NCI-H748 treated with DMSO at 0.1 percent for 48 hours (cell line): ENCODE measurements around the gene MAP4K5.

Source experiments
- DNase-seq: peaks from one replicate; lab custom pipeline; 2025; lab: John Stamatoyannopoulos, UW

MAP4K5 gene

GRCh38 chr14:50399251-50400032 lies 132.9 kb downstream of the MAP4K5 start:
- DNase-seq = no peak

DNA sequence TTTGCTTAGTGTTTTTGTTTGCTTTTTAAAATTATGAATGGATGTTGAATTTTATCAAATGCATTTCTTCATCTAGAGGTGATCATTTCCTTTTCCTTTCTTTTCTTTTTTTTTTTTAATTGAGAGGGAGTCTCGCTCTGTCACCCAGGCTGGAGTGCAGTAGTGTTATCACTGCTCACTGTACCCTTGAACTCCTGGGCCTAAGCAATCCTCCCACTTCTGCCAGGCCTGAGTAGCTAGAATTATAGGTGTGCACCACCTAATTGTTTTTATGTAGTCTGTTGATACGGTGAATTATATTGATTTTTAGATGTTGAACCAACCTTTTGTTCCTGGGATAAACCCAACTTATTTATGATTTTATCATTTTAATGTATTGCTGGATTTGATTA lies 134.2 kb downstream of the MAP4K5 start:
- no peak for DNase-seq

- DNase-seq = no peak
Measured at GRCh38 chr14:50397390-50398188, 134.8 kb downstream of the MAP4K5 start.

DNA sequence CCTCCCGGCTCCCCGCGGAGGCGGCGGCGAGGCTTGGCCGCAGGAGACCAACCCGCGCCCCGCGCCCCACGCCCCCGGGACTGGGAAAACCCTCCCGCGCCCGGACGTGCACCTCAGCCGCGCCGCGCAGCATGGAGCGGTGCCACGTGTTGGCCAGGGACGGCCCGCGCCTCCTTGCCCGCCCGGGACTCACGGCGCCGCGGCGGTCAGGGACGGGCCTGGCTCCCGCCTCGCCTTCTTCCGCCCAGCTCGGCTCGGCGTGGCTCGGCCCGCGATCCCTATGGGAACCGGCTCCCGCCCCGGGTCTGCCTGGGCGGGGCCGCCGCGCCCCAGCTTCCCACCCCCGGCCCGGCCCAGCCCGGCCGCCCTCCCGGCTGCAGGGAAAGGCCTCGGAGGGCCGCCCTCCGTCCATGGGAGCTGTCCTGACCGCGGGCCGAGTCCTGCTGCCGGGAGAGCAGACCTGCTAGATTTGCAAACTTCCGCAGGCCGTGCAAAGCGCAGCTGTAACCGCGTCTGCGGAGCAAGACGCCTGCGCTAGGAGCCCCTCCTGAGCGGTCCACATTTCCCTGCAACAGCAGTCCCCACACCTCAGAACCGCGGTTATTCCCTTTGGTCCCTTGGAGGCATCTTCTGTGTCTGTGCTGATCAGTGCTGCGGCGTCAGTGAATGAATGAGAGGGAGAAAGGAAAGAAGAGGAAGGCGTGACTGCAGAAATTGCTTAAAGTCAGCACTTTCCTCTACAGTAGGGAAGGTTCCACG lies 135.6 kb downstream of the MAP4K5 start, which contains the start of gene CDKL1:
TSS of gene CDKL1 (minus strand) at position 251 of the 759 bp plus-strand sequence. CDS start 1,013 bp downstream, outside the sequence.
- DNase-seq = no peak

- no peak for DNase-seq
Measured at GRCh38 chr14:50395448-50395847, 136.9 kb downstream of the MAP4K5 start.

- no peak for DNase-seq
Measured at GRCh38 chr14:50394713-50395112, 137.7 kb downstream of the MAP4K5 start.

GRCh38 chr14:50389668-50390441 lies 142.5 kb downstream of the MAP4K5 start:
- no peak for DNase-seq

DNA sequence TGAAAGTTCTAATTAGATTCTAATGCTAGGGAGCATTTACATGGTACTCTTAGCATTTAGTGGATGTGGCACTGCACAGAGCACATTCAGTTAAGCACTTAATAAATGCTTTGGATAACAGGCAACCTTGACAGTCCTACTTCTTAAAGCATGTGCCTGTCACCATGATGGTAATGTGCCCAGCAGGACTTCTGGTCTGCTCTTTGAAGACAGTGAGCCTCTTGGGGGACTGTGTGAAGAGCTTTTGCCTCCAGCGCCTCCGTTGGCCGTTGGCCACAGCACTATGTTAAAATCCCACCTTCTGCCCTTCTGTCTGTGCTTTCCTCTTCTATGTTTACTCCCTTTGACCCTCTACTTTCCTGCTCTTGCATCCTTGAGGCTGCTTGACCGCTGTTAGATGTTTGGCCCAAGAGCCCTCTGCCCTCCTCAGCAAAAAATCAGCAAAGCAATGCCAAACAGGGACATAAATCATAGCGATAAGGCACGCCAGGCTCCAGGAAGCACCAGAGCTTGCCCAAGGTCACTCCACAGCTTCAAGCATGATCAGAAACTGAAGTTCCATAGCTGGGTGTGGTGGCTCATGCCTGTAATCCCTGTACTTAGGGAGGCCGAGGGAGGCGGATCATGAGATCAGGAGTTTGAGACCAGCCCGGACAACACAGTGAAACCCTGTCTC lies 144.0 kb downstream of the MAP4K5 start:
- DNase-seq = no peak

DNA sequence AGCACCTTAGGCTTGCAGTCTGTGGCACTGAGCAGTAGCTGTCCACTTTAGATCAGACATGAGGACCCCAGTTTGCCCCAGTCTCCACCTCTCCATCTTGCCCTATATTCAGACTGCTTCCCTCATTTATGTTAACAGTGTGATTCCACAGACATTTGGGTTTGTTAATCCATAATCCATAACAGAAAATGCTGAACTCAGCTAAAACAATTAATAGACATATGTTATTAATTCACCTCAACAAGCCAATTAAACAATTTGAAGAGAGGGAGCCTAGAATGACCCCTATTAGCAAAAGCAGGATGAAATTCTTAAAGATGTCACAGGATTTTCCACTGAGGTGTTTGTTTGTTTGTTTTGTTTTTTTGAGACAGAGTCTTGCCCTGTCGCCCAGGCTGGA lies 144.8 kb downstream of the MAP4K5 start:
- DNase-seq = no peak

DNA sequence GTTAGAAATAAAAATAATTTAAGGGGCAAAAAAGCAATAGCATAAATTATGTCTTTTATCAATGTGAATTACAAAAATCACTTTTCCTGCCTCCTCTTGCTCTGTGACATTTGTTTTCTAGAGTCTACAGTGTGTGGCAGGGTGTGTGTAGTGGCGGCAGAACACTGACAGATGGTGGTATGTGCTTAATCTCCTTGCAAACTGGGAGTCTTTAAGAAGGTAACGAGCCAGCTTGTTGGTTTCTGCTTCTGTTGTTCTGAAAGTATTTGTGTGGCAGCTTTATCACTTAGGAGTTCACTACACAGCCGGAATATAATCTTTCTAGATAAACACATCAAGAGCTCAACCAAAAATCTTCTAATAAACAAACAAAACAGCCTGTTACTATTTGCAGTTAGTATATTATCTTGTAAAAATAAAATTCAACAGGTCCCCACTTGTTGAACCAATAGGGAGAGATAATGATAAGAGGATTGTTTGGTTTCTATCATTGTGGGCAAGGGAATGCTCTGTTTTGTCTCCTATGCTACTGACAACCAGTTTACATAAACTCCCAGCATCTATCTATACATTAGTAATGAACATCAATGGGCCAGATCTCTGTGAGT lies 148.6 kb downstream of the MAP4K5 start:
- DNase-seq = no peak

GRCh38 chr14:50381823-50382287 lies 150.5 kb downstream of the MAP4K5 start:
- no peak for DNase-seq

GRCh38 chr14:50381008-50381407 lies 151.4 kb downstream of the MAP4K5 start:
- no peak for DNase-seq

DNA sequence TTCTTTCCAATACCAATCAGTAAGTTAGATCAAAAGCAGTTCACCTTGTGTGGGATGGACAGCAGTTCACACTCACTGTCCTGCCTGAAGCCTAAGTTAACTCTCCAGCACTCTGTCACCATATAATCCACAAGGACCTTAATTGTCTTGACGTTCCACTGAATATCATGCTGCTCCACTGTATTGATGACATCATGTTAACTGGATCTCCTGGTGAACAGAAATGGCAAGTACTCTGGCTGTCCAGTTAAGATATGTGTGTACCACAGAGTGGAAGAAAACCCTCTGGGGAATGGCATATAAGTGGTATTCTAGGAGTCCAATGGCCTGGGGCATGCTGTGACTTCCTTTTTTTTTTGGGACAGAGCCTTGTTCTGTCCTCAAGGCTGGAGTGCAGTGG lies 151.9 kb downstream of the MAP4K5 start:
- no peak for DNase-seq

- DNase-seq = no peak
Measured at GRCh38 chr14:50379563-50379962, 152.8 kb downstream of the MAP4K5 start.

DNA sequence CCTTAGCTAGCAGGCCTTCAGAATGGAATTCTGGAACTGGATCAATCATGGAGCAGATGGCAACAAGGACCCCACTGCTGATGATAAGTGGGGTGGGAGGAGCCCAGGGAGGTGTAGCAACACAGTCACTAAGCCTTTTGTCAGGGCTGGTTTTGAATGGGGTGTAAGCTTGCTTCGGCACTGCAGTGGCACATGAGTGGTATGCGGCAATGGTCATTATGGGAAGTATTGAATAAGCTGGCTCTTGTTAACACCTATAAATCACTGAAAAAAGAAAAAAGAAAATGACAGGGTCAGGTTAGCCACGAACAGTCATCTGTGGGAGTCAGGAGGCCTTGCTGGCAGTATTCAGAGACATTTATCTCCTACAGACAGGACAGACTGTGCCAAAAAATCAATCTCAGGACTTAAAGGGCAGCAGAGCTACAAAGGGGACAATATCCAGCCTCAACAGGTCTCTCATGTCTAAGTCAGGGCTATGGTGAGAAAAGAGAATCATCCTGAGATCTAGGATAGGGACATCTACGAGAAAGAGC lies 154.8 kb downstream of the MAP4K5 start:
- DNase-seq = no peak

- no peak for DNase-seq
Measured at GRCh38 chr14:50375760-50376159, 156.6 kb downstream of the MAP4K5 start.

DNA sequence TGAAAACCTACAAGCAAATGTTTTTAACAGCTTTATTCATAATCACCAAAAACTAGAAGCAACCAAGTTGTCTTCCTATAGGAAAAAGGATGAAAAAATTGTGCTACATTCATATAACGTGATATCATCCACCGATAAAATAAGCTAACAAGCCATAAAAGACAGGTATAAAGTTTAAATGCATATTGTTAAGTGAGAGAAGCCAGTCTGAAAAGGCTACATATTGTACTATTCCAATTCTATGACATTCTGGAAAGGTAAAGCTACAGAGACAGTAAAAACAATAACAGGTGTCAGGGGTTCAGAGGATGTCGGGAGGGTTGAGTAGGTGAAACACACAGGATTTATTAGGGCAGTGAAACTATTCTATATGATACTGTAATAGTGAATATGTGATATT lies 158.4 kb downstream of the MAP4K5 start:
- DNase-seq = no peak

DNA sequence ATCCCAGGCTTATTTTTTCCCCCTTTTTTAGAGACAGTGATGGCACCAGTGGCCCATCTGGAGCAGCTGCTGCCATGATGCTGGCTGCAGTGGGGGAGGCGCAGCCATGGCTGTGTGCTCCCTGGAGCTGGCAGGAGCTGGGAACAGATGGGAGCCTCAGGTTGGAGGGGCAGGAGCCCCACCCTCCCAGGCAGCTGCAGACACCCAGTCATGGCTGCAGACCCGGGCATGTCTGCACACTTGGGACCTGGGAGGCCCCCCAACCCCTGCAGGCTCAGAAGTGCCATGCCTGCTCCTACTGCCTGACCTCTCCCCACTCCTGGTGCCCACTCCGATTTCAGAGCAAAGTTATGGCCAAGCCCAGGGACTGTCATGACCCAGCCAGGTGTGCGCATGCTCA lies 160.8 kb downstream of the MAP4K5 start:
- no peak for DNase-seq
